Measurements from ENCODE around the gene PDLIM7.

PDLIM7 gene

GRCh38 chr5:177435847-177436536 is 61.4 kb downstream of the PDLIM7 start:
- H3K4me3 ChIP-seq (ENCODE audit: low read depth, low read length) = no peak overlapping the region
- POLR2A ChIA-PET = no interaction called here
- no peak for TF ChIP-seq CTCF (IDR thresholded peaks at IDR 0.05; ENCODE audit: insufficient read depth, low read length, missing control alignments)
- no peak for DNase-seq (ENCODE audit: low read depth, low spot score)
- CTCF ChIA-PET = interaction anchor here (0.8 to 5.7 kb wide), 5 partner anchors 9 to 65 kb away, joined by 3 to 31 read pairs (median 10); partner anchors contain the start of gene PRR7

- ChIA-PET POLR2A (no interaction called here), CTCF (interaction anchor here (0.9 to 5.7 kb wide), 2 partner anchors 19 to 45 kb away, joined by 4 to 31 read pairs; no protein-coding TSS in a partner anchor)
- DNase-seq (ENCODE audit: low read depth, low spot score) = no peak
- no peak for TF ChIP-seq CTCF (IDR thresholded peaks at IDR 0.05; ENCODE audit: insufficient read depth, low read length, missing control alignments)
- no peak overlapping the region for H3K4me3 ChIP-seq (ENCODE audit: low read depth, low read length)
Observed at GRCh38 chr5:177434942-177435738, 62.3 kb downstream of the PDLIM7 start.

- no peak for DNase-seq (ENCODE audit: low read depth, low spot score)
- POLR2A ChIA-PET = no interaction called here
- no peak overlapping the region for H3K4me3 ChIP-seq (ENCODE audit: low read depth, low read length)
- CTCF ChIA-PET = interaction anchor here (0.9 to 1.6 kb wide), 4 partner anchors 11 to 44 kb away, joined by 4 to 5 read pairs (median 4); no protein-coding TSS in a partner anchor
- no peak for TF ChIP-seq CTCF (IDR thresholded peaks at IDR 0.05; ENCODE audit: insufficient read depth, low read length, missing control alignments)
Observed at GRCh38 chr5:177434437-177434836, 63.0 kb downstream of the PDLIM7 start.

GRCh38 chr5:177433658-177434217 is 63.7 kb downstream of the PDLIM7 start:
- H3K4me3 ChIP-seq (ENCODE audit: low read depth, low read length) = no peak overlapping the region
- no peak for DNase-seq (ENCODE audit: low read depth, low spot score)
- POLR2A ChIA-PET = no interaction called here
- no peak for TF ChIP-seq CTCF (IDR thresholded peaks at IDR 0.05; ENCODE audit: insufficient read depth, low read length, missing control alignments)
- CTCF ChIA-PET = interaction anchor here (0.9 to 1.8 kb wide), 4 partner anchors 12 to 30 kb away, joined by 4 to 5 read pairs (median 5); no protein-coding TSS in a partner anchor
